HG02610 (cell line): ENCODE results near the gene OOSP2.

ENCODE experiments used
- ATAC-seq: cut with Tn5 transposase; IDR thresholded peaks from one replicate; pipeline ENCODE4 v1.9.1; 2021; ENCODE audit warnings: mild to moderate bottlenecking, moderate library complexity; ENCODE audit not compliant: unreplicated experiment

OOSP2 gene

GRCh38 chr11:60077981-60078380 lies 37.8 kb downstream of the OOSP2 start:
- ATAC-seq = no peak

GRCh38 chr11:60078745-60079144 lies 38.5 kb downstream of the OOSP2 start:
- no peak for ATAC-seq

GRCh38 chr11:60080535-60080934 lies 40.3 kb downstream of the OOSP2 start:
- no peak for ATAC-seq

- ATAC-seq = no peak
Observed at GRCh38 chr11:60084631-60085273, 44.5 kb downstream of the OOSP2 start.

- no peak for ATAC-seq
Observed at GRCh38 chr11:60085909-60086308, 45.7 kb downstream of the OOSP2 start.

GRCh38 chr11:60087239-60087638 lies 47.0 kb downstream of the OOSP2 start:
- no peak for ATAC-seq

GRCh38 chr11:60088364-60088763 lies 48.2 kb downstream of the OOSP2 start, which contains the start of gene MS4A2:
TSS of gene MS4A2 (plus strand) at chr11:60088664. CDS start at chr11:60088766, 102 bp downstream.
- ATAC-seq = no peak

- no peak for ATAC-seq
Observed at GRCh38 chr11:60095477-60096120, 55.4 kb downstream of the OOSP2 start.

GRCh38 chr11:60097189-60097588 lies 57.0 kb downstream of the OOSP2 start:
- no peak for ATAC-seq
